GM19324 (cell line): ENCODE results near the gene SPINT3.

Source experiments
- ATAC-seq: cut with Tn5 transposase; IDR thresholded peaks from one replicate; pipeline ENCODE4 v1.9.1; 2021; ENCODE audit warnings: mild to moderate bottlenecking, moderate library complexity; ENCODE audit not compliant: unreplicated experiment, low FRiP score

SPINT3 gene

GRCh38 chr20:45515147-45515913 is at the start of gene SPINT3:
Gene SPINT3, minus strand, starts transcription at chr20:45515622. Its CDS starts 14 bp downstream, at chr20:45515608.
- no peak for ATAC-seq

- no peak for ATAC-seq
Measured at GRCh38 chr20:45564760-45565276, 49.4 kb upstream of the SPINT3 start.

- ATAC-seq: no peak
Measured at GRCh38 chr20:45555198-45555597, 39.8 kb upstream of the SPINT3 start.

GRCh38 chr20:45552456-45552855 is 37.0 kb upstream of the SPINT3 start:
- ATAC-seq: no peak

GRCh38 chr20:45550765-45551164 is 35.3 kb upstream of the SPINT3 start:
- ATAC-seq: no peak

GRCh38 chr20:45548410-45548809 is 33.0 kb upstream of the SPINT3 start:
- no peak for ATAC-seq

GRCh38 chr20:45547206-45547770 is 31.9 kb upstream of the SPINT3 start, which contains the start of gene EPPIN:
Gene EPPIN, minus strand, starts transcription at chr20:45547401. Its CDS starts 44 bp downstream, at chr20:45547357.
- ATAC-seq: no peak

GRCh38 chr20:45545754-45546453 is 30.5 kb upstream of the SPINT3 start:
- no peak for ATAC-seq

- no peak for ATAC-seq
Measured at GRCh38 chr20:45545351-45545750, 29.9 kb upstream of the SPINT3 start.

- ATAC-seq: no peak
Measured at GRCh38 chr20:45539382-45539781, 24.0 kb upstream of the SPINT3 start, which contains the start of gene WFDC6. Gene WFDC6, minus strand, starts transcription at chr20:45539482. Its CDS starts 75 bp downstream, at chr20:45539407.

- no peak for ATAC-seq
Measured at GRCh38 chr20:45538209-45538799, 22.9 kb upstream of the SPINT3 start.

GRCh38 chr20:45527294-45527693 is 11.9 kb upstream of the SPINT3 start:
- no peak for ATAC-seq

GRCh38 chr20:45523821-45524220 is 8.4 kb upstream of the SPINT3 start:
- ATAC-seq: no peak

- no peak for ATAC-seq
Measured at GRCh38 chr20:45518282-45518681, 2.9 kb upstream of the SPINT3 start.

GRCh38 chr20:45510242-45510862 is 5.1 kb downstream of the SPINT3 start:
- ATAC-seq: no peak

- ATAC-seq: no peak
Measured at GRCh38 chr20:45509091-45509490, 6.3 kb downstream of the SPINT3 start.

GRCh38 chr20:45508068-45508886 is 7.1 kb downstream of the SPINT3 start:
- no peak for ATAC-seq

GRCh38 chr20:45507011-45507820 is 8.2 kb downstream of the SPINT3 start:
- no peak for ATAC-seq

- ATAC-seq: no peak
Measured at GRCh38 chr20:45506398-45506797, 9.0 kb downstream of the SPINT3 start.
